WTC11 (cell line): ENCODE measurements around the gene OGT. TPM values are rescaled to one million over a fixed set of nuclear protein-coding genes. Genes with fewer than 3 reads are reported as not detected.

Experiments used
- ATAC-seq: fragments of 200-7000 bp; cut with Tn5 transposase; 2 replicates; pipeline ENCODE4 v1.10.0; 2021; ENCODE audit warnings: mild to moderate bottlenecking, moderate library complexity
- CTCF ChIA-PET: fragments of 300-600 bp; sonication (Branson Sonifier 250); formaldehyde crosslinking; loops from one replicate; lab custom pipeline; 2021; ENCODE audit warnings: antibody characterized with exemption; lab: Charles Lee
- POLR2A ChIA-PET: fragments of 350-600 bp; sonication (Branson Sonifier 250); formaldehyde crosslinking; loops from one replicate; lab custom pipeline; 2021; ENCODE audit warnings: antibody characterized with exemption; lab: Charles Lee
- DNase-seq: peaks from one replicate; pipeline ENCODE4 v3.0.0; 2021; ENCODE audit warnings: low spot score
- H3K27ac Mint-ChIP-seq: 2 replicates; pipeline ENCODE4 v1.8.0; 2021; ENCODE audit warnings: mixed read lengths
- H3K27me3 Mint-ChIP-seq: 2 replicates; pipeline ENCODE4 v1.8.0; 2021; ENCODE audit warnings: low read depth, mild to moderate bottlenecking, moderate library complexity, mixed read lengths
- H3K36me3 Mint-ChIP-seq: 2 replicates; pipeline ENCODE4 v1.8.0; 2021; ENCODE audit warnings: mixed read lengths
- H3K4me1 Mint-ChIP-seq: 2 replicates; pipeline ENCODE4 v1.8.0; 2022; ENCODE audit warnings: mixed read lengths
- H3K4me3 Mint-ChIP-seq: 2 replicates; pipeline ENCODE4 v1.8.0; 2021; ENCODE audit warnings: mild to moderate bottlenecking, moderate library complexity, mixed read lengths
- H3K9me3 Mint-ChIP-seq: 2 replicates; pipeline ENCODE4 v1.8.0; 2021; ENCODE audit warnings: mixed read lengths
- FOXP1 ChIP-seq: sonication (generic); formaldehyde crosslinking; IDR thresholded peaks from 2 replicates; pipeline ENCODE4 v1.8.0; 2022; ENCODE audit warnings: missing genetic modification reagents, mild to moderate bottlenecking, moderate library complexity, borderline replicate concordance
- GRHL2 ChIP-seq: fragments of 250-450 bp; sonication (Bioruptor Pico); IDR thresholded peaks from 2 replicates; pipeline ENCODE4 v1.8.0; 2022; ENCODE audit warnings: mild to moderate bottlenecking, moderate library complexity; ENCODE audit not compliant: insufficient replicate concordance, severe bottlenecking
- NFE2L1 ChIP-seq: sonication (generic); formaldehyde crosslinking; IDR thresholded peaks from 2 replicates; pipeline ENCODE4 v1.8.1; 2023; ENCODE audit warnings: missing genetic modification reagents
- NFYB ChIP-seq: sonication (generic); formaldehyde crosslinking; conservative IDR thresholded peaks from 2 replicates; pipeline ENCODE4 v1.8.0; 2022; ENCODE audit warnings: low read depth, missing genetic modification reagents
- NR1H2 ChIP-seq: sonication (generic); formaldehyde crosslinking; IDR thresholded peaks from 2 replicates; pipeline ENCODE4 v1.9.0; 2021; ENCODE audit warnings: mild to moderate bottlenecking, moderate library complexity, missing genetic modification reagents
- SMAD3 ChIP-seq: sonication (generic); formaldehyde crosslinking; IDR thresholded peaks from 2 replicates; pipeline ENCODE4 v1.8.0; 2022; ENCODE audit warnings: missing genetic modification reagents, mild to moderate bottlenecking, borderline replicate concordance
- ZNF121 ChIP-seq: sonication (generic); formaldehyde crosslinking; IDR thresholded peaks from 2 replicates; pipeline ENCODE4 v1.8.0; 2023; ENCODE audit warnings: missing genetic modification reagents
- ZNF396 ChIP-seq: fragments of 250-450 bp; sonication (Bioruptor Pico); IDR thresholded peaks from 2 replicates; pipeline ENCODE4 v1.8.0; 2021; ENCODE audit warnings: mild to moderate bottlenecking, moderate library complexity, borderline replicate concordance
- total RNA-seq: library from RNA; stranded (reverse); gene quantifications from 3 replicates; pipeline ENCODE4 v1.2.3, GENCODE V29; 2021
- TF ChIP-seq, protein P1 (sequence below): sonication (generic); formaldehyde crosslinking; IDR thresholded peaks from 2 replicates; pipeline ENCODE4 v1.8.0; 2022; ENCODE audit warnings: mild to moderate bottlenecking, missing genetic modification reagents
- TF ChIP-seq, protein P2 (sequence below): fragments of 250-450 bp; sonication (Bioruptor Pico); IDR thresholded peaks from 2 replicates; pipeline ENCODE4 v1.9.0; 2021; ENCODE audit warnings: moderate library complexity, mild to moderate bottlenecking, inconsistent platforms, borderline replicate concordance
- TF ChIP-seq, protein P3 (sequence below): fragments of 250-450 bp; sonication (Bioruptor Pico); IDR thresholded peaks from 2 replicates; pipeline ENCODE4 v2.1.2; 2022; ENCODE audit warnings: mild to moderate bottlenecking, moderate library complexity
- TF ChIP-seq, protein P4 (sequence below): sonication (generic); formaldehyde crosslinking; IDR thresholded peaks from 2 replicates; pipeline ENCODE4 v1.8.1; 2023; ENCODE audit warnings: mild to moderate bottlenecking, missing genetic modification reagents, borderline replicate concordance
- TF ChIP-seq, protein P5 (sequence below): fragments of 200-600 bp; IDR thresholded peaks from 2 replicates; pipeline ENCODE4 v1.8.0; 2022; ENCODE audit warnings: antibody characterized with exemption
- TF ChIP-seq, protein P6 (sequence below): sonication (generic); formaldehyde crosslinking; IDR thresholded peaks from 2 replicates; pipeline ENCODE4 v1.8.1; 2023; ENCODE audit warnings: mild to moderate bottlenecking, missing genetic modification reagents

The OGT gene
- total RNA-seq, 1 experiment from 2014 or later: 126 TPM

DNA sequence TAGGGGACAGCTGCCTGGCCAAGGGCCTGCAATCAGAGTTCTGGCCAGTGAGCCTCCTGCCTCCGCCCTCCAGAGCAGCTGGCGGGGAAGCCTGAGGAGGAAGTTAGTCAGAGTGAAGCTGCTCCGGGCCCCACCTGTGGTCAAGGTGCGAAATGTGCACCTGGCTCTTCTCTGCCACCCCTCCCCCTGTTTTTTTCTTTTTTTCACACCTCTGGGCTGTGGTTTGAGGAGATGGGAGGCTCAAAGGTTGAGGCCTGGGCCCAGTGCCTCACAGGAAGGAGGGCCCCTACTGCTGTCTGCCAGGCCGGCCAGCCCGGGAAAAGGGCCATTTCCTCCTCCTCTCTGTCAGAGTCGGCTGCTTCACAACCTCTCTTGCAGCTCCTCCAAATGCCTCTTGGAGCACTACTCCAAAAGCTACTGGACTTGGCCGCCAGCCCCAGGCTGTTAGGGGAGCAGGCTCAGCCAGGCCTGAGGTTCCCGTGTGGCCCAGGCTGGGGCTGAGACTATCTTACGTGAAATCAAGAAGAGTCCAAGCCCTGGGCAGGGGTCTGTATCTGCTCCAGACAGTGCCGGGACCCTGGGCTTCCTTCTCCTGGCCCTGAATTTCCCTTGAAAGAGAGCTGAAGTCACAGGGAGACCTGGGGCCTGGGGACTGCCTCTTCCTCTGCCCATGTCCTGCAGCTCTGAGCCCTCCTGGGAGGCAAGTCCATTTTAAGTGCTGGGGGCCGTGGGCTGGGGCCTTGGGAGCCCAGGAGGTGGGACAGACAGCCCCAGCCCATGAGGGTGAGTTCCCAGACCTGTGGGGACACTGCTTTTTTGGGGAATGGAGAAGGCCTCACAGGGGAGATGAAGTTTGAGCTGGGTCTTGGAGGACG lies 89.9 kb downstream of the OGT start (continued):
- TF ChIP-seq, protein P1, sequence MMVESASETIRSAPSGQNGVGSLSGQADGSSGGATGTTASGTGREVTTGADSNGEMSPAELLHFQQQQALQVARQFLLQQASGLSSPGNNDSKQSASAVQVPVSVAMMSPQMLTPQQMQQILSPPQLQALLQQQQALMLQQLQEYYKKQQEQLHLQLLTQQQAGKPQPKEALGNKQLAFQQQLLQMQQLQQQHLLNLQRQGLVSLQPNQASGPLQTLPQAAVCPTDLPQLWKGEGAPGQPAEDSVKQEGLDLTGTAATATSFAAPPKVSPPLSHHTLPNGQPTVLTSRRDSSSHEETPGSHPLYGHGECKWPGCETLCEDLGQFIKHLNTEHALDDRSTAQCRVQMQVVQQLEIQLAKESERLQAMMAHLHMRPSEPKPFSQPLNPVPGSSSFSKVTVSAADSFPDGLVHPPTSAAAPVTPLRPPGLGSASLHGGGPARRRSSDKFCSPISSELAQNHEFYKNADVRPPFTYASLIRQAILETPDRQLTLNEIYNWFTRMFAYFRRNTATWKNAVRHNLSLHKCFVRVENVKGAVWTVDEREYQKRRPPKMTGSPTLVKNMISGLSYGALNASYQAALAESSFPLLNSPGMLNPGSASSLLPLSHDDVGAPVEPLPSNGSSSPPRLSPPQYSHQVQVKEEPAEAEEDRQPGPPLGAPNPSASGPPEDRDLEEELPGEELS (CRISPR knock-in tag): no peak
- TF ChIP-seq ZNF121 (CRISPR knock-in tag): no peak

DNA sequence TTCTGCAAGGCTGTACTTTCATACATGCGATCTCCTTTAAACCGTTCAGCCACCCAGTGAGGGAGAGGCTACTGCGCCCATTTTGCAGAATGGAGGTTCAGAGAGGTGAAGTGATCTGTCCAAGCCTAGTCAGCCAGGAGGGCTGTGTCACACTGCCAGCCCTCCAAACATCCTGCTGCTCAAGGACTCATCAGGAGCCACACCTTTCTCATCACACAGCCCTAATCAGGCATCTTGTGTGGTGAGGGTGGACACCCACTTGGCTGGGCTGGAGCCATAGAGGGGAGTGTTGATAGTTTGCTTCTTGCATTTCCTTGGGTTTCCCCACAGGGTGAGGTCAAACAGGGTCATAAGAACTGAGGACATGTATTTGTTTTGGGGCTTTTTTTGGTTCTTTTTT lies 90.8 kb downstream of the OGT start:
- Mint-ChIP-seq H3K27me3 (no peaks in the 10 kb centered on the region), H3K27ac (no peak overlapping the region), H3K4me1 (no peaks in the 10 kb centered on the region; the same call in 1 of the 2 replicates), H3K9me3 (no peaks in the 10 kb centered on the region), H3K36me3 (no peaks in the 10 kb centered on the region; the same call in 1 of the 2 replicates), H3K4me3 (no peak overlapping the region)
- no peak for ATAC-seq
- ChIA-PET CTCF (interaction anchor here (1.6 kb wide), 1 partner anchor 28 kb away, joined by 10 read pairs; no protein-coding TSS in a partner anchor), POLR2A (no interaction called here)
- no peak for DNase-seq
- TF ChIP-seq, protein P2, sequence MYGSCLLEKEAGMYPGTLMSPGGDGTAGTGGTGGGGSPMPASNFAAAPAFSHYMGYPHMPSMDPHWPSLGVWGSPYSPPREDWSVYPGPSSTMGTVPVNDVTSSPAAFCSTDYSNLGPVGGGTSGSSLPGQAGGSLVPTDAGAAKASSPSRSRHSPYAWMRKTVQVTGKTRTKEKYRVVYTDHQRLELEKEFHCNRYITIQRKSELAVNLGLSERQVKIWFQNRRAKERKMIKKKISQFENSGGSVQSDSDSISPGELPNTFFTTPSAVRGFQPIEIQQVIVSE: no peak
- no peak for TF ChIP-seq FOXP1 (CRISPR knock-in tag)
- TF ChIP-seq, protein P3, sequence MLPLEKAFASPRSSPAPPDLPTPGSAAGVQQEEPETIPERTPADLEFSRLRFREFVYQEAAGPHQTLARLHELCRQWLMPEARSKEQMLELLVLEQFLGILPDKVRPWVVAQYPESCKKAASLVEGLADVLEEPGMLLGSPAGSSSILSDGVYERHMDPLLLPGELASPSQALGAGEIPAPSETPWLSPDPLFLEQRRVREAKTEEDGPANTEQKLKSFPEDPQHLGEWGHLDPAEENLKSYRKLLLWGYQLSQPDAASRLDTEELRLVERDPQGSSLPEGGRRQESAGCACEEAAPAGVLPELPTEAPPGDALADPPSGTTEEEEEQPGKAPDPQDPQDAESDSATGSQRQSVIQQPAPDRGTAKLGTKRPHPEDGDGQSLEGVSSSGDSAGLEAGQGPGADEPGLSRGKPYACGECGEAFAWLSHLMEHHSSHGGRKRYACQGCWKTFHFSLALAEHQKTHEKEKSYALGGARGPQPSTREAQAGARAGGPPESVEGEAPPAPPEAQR (CRISPR knock-in tag): no peak
- no peak for TF ChIP-seq GRHL2
- TF ChIP-seq ZNF396 (CRISPR knock-in tag): no peak
- TF ChIP-seq, protein P4, sequence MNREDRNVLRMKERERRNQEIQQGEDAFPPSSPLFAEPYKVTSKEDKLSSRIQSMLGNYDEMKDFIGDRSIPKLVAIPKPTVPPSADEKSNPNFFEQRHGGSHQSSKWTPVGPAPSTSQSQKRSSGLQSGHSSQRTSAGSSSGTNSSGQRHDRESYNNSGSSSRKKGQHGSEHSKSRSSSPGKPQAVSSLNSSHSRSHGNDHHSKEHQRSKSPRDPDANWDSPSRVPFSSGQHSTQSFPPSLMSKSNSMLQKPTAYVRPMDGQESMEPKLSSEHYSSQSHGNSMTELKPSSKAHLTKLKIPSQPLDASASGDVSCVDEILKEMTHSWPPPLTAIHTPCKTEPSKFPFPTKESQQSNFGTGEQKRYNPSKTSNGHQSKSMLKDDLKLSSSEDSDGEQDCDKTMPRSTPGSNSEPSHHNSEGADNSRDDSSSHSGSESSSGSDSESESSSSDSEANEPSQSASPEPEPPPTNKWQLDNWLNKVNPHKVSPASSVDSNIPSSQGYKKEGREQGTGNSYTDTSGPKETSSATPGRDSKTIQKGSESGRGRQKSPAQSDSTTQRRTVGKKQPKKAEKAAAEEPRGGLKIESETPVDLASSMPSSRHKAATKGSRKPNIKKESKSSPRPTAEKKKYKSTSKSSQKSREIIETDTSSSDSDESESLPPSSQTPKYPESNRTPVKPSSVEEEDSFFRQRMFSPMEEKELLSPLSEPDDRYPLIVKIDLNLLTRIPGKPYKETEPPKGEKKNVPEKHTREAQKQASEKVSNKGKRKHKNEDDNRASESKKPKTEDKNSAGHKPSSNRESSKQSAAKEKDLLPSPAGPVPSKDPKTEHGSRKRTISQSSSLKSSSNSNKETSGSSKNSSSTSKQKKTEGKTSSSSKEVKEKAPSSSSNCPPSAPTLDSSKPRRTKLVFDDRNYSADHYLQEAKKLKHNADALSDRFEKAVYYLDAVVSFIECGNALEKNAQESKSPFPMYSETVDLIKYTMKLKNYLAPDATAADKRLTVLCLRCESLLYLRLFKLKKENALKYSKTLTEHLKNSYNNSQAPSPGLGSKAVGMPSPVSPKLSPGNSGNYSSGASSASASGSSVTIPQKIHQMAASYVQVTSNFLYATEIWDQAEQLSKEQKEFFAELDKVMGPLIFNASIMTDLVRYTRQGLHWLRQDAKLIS (CRISPR knock-in tag): no peak
- no peak for TF ChIP-seq NFE2L1
- TF ChIP-seq, protein P5, sequence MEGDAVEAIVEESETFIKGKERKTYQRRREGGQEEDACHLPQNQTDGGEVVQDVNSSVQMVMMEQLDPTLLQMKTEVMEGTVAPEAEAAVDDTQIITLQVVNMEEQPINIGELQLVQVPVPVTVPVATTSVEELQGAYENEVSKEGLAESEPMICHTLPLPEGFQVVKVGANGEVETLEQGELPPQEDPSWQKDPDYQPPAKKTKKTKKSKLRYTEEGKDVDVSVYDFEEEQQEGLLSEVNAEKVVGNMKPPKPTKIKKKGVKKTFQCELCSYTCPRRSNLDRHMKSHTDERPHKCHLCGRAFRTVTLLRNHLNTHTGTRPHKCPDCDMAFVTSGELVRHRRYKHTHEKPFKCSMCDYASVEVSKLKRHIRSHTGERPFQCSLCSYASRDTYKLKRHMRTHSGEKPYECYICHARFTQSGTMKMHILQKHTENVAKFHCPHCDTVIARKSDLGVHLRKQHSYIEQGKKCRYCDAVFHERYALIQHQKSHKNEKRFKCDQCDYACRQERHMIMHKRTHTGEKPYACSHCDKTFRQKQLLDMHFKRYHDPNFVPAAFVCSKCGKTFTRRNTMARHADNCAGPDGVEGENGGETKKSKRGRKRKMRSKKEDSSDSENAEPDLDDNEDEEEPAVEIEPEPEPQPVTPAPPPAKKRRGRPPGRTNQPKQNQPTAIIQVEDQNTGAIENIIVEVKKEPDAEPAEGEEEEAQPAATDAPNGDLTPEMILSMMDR: no peak
- TF ChIP-seq, protein P6, sequence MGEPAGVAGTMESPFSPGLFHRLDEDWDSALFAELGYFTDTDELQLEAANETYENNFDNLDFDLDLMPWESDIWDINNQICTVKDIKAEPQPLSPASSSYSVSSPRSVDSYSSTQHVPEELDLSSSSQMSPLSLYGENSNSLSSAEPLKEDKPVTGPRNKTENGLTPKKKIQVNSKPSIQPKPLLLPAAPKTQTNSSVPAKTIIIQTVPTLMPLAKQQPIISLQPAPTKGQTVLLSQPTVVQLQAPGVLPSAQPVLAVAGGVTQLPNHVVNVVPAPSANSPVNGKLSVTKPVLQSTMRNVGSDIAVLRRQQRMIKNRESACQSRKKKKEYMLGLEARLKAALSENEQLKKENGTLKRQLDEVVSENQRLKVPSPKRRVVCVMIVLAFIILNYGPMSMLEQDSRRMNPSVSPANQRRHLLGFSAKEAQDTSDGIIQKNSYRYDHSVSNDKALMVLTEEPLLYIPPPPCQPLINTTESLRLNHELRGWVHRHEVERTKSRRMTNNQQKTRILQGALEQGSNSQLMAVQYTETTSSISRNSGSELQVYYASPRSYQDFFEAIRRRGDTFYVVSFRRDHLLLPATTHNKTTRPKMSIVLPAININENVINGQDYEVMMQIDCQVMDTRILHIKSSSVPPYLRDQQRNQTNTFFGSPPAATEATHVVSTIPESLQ (CRISPR knock-in tag): no peak
- TF ChIP-seq SMAD3 (CRISPR knock-in tag): no peak
- TF ChIP-seq NFYB: no peak
- no peak for TF ChIP-seq NR1H2 (CRISPR knock-in tag)
